ENCODE data around the gene ITPR1. TPM values are rescaled to one million over a fixed set of nuclear protein-coding genes. Genes with fewer than 3 reads are reported as not detected.

The ITPR1 gene
- total and polyA plus RNA-seq, 2 experiments from 2014 or later, result 6.8 to 21.0 TPM

DNA sequence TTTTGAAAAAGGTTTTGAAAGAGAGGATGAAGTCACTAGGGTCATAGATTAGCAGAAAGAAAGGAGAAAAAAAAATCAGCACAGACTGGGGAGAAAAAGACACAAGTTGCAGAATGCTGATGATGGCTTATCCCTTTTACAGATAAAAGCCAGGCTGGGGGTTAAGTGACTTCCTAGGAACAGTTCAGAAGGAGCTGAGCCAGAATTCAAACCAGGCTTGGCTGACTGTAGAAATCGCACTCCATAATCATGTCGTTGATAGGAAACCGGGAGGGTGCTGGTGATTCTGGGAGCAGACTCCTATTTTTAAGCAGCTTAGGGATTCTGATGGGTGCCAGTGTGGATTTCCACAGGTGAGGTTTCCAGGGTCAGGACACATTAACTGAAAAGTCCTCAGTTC is 326.6 kb downstream of the ITPR1 start:
- H3K36me3 Mint-ChIP-seq (ENCODE audit: low read depth), result peaks cover 35% of the 10 kb centered on the region
- Histone ChIP-seq H2AFZ (no peak overlapping the region), H3K9me2 (ENCODE audit: insufficient read depth) (no peaks in the 10 kb centered on the region), H3K79me2 (replicated peaks; ENCODE audit: insufficient read depth) (no peaks in the 10 kb centered on the region), H4K20me1 (replicated peaks; ENCODE audit: insufficient read depth) (no peaks in the 10 kb centered on the region), H3K36me3 (ENCODE audit: insufficient read depth) (no peaks in the 10 kb centered on the region), H3K27ac (ENCODE audit: low read depth) (no peak overlapping the region), H3K4me2 (no peak overlapping the region), H3K4me1 (ENCODE audit: insufficient read depth) (peaks cover under 1% of the 10 kb centered on the region), H3K27me3 (ENCODE audit: insufficient read depth) (no peaks in the 10 kb centered on the region), H3K4me3 (no peak overlapping the region), H3F3A (replicated peaks; ENCODE audit: low read depth) (no peaks in the 10 kb centered on the region)
- H3K9me3 Mint-ChIP-seq, result peaks cover 17% of the 10 kb centered on the region
- H3K27ac Mint-ChIP-seq, result no peak overlapping the region; the same call in 1 of the 2 replicates
- TF ChIP-seq, protein P1, sequence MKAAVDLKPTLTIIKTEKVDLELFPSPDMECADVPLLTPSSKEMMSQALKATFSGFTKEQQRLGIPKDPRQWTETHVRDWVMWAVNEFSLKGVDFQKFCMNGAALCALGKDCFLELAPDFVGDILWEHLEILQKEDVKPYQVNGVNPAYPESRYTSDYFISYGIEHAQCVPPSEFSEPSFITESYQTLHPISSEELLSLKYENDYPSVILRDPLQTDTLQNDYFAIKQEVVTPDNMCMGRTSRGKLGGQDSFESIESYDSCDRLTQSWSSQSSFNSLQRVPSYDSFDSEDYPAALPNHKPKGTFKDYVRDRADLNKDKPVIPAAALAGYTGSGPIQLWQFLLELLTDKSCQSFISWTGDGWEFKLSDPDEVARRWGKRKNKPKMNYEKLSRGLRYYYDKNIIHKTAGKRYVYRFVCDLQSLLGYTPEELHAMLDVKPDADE (IDR thresholded peaks at IDR 0.05), result no peak
- TF ChIP-seq NANOG (IDR thresholded peaks at IDR 0.05; ENCODE audit: borderline replicate concordance), result no peak
- no peak for TF ChIP-seq REST (IDR thresholded peaks at IDR 0.05; ENCODE audit: unreplicated experiment)
- no peak for TF ChIP-seq EZH2phosphoT487 (IDR thresholded peaks at IDR 0.05; ENCODE audit: unreplicated experiment)
- TF ChIP-seq, protein P2, sequence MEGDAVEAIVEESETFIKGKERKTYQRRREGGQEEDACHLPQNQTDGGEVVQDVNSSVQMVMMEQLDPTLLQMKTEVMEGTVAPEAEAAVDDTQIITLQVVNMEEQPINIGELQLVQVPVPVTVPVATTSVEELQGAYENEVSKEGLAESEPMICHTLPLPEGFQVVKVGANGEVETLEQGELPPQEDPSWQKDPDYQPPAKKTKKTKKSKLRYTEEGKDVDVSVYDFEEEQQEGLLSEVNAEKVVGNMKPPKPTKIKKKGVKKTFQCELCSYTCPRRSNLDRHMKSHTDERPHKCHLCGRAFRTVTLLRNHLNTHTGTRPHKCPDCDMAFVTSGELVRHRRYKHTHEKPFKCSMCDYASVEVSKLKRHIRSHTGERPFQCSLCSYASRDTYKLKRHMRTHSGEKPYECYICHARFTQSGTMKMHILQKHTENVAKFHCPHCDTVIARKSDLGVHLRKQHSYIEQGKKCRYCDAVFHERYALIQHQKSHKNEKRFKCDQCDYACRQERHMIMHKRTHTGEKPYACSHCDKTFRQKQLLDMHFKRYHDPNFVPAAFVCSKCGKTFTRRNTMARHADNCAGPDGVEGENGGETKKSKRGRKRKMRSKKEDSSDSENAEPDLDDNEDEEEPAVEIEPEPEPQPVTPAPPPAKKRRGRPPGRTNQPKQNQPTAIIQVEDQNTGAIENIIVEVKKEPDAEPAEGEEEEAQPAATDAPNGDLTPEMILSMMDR (conservative IDR thresholded peaks at IDR 0.05; ENCODE audit: low read depth in 2 of 2), result no peak
- no peak for TF ChIP-seq POLR2AphosphoS5 (IDR thresholded peaks at IDR 0.05; ENCODE audit: low read depth)
- TF ChIP-seq JUNB (IDR thresholded peaks at IDR 0.05; ENCODE audit: unreplicated experiment), result no peak
- no peak for TF ChIP-seq STAT1 (IDR thresholded peaks at IDR 0.05; ENCODE audit: unreplicated experiment)
- TF ChIP-seq ZNF331 (CRISPR knock-in tag; IDR thresholded peaks at IDR 0.05; ENCODE audit: low read depth), result no peak
- TF ChIP-seq CREB1 (CRISPR knock-in tag; IDR thresholded peaks at IDR 0.05; ENCODE audit: low read depth), result no peak
- no peak for TF ChIP-seq ZNF114 (CRISPR knock-in tag; IDR thresholded peaks at IDR 0.05)
- no peak for TF ChIP-seq ZNF462 (CRISPR knock-in tag; IDR thresholded peaks at IDR 0.05)
- TF ChIP-seq EZH2 (IDR thresholded peaks at IDR 0.05; ENCODE audit: low read depth, unreplicated experiment), result no peak
- peaks cover 8% of the 10 kb centered on the region for H3K4me1 Mint-ChIP-seq
- ATAC-seq (no peak), DNase-seq (ENCODE audit: low spot score) (no peak)
- H3K4me3 Mint-ChIP-seq, result no peak overlapping the region
- peaks cover 2% of the 10 kb centered on the region for H3K27me3 Mint-ChIP-seq (ENCODE audit: insufficient read depth, low read depth, poor library complexity)

Measured in GM23338 (cell line).